Dedifferentiated amniotic fluid mesenchymal stem cell (primary cell): ENCODE measurements around the gene CXCR2.

ENCODE experiments used
- DNase-seq: peaks from one replicate; pipeline ENCODE4 v3.0.0-alpha.2; 2016; ENCODE audit errors: extremely low spot score

The CXCR2 gene

GRCh38 chr2:218186355-218186766 is 60.5 kb downstream of the CXCR2 start:
- DNase-seq = peak; percentile 67
